HG03520 (cell line): Measurements from ENCODE around the gene ZNF564.
"Not testable (repeated sequence)": the region's sequence is repeated elsewhere in the genome, so short reads cannot be mapped to it uniquely, and the experiment has no call there.

Experiments
- ATAC-seq: cut with Tn5 transposase; IDR thresholded peaks from one replicate; pipeline ENCODE4 v1.9.1; 2021; ENCODE audit warnings: mild to moderate bottlenecking, moderate library complexity; ENCODE audit not compliant: unreplicated experiment

The ZNF564 gene

GRCh38 chr19:12551060-12551832, at the start of gene ZNF564:
Gene ZNF564, minus strand, starts transcription at chr19:12551482. Its CDS starts 150 bp downstream, at chr19:12551332.
- peak; percentile 94 for ATAC-seq

GRCh38 chr19:12597594-12597993, 46.3 kb upstream of the ZNF564 start:
- ATAC-seq: no peak

- no peak for ATAC-seq
These were observed 45.8 kb upstream of the ZNF564 start for GRCh38 chr19:12596927-12597548.

GRCh38 chr19:12596485-12596884, 45.2 kb upstream of the ZNF564 start:
- no peak for ATAC-seq

- ATAC-seq: no peak
These were observed 29.8 kb upstream of the ZNF564 start for GRCh38 chr19:12581100-12581499.

GRCh38 chr19:12580180-12580694, 29.0 kb upstream of the ZNF564 start:
- no peak for ATAC-seq

GRCh38 chr19:12578641-12579040, 27.4 kb upstream of the ZNF564 start:
- ATAC-seq: no peak

- no peak for ATAC-seq
These were observed 22.8 kb upstream of the ZNF564 start for GRCh38 chr19:12574036-12574435.

GRCh38 chr19:12567951-12568350, 16.7 kb upstream of the ZNF564 start:
- ATAC-seq: no peak

- not testable (repeated sequence) for ATAC-seq
These were observed 15.1 kb upstream of the ZNF564 start for GRCh38 chr19:12566380-12566779.

GRCh38 chr19:12564016-12564664, 12.9 kb upstream of the ZNF564 start:
- no peak for ATAC-seq

GRCh38 chr19:12555456-12555930, 4.2 kb upstream of the ZNF564 start:
- no peak for ATAC-seq

GRCh38 chr19:12546903-12547302, 4.4 kb downstream of the ZNF564 start:
- ATAC-seq: no peak

GRCh38 chr19:12546068-12546467, 5.2 kb downstream of the ZNF564 start:
- ATAC-seq: no peak

- no peak for ATAC-seq
These were observed 6.0 kb downstream of the ZNF564 start for GRCh38 chr19:12545267-12545666.

- no peak for ATAC-seq
These were observed 6.8 kb downstream of the ZNF564 start for GRCh38 chr19:12544401-12544876.

- ATAC-seq: no peak
These were observed 7.4 kb downstream of the ZNF564 start for GRCh38 chr19:12543855-12544254.

- ATAC-seq: no peak
These were observed 24.0 kb downstream of the ZNF564 start for GRCh38 chr19:12527034-12527836.

- no peak for ATAC-seq
These were observed 24.7 kb downstream of the ZNF564 start for GRCh38 chr19:12526542-12526941.

- ATAC-seq: no peak
These were observed 29.3 kb downstream of the ZNF564 start for GRCh38 chr19:12521996-12522395.
